HL-60/S4 treated with retinoic acid at 250 ng/mL for 4 days and 3 days (cell line): ENCODE measurements around the gene UACA.

ENCODE experiments used
- in situ Hi-C: fragments of 300-500 bp; cut with MboI; formaldehyde crosslinking; loops from 2 replicates; pipeline ENCODE4 v1.7.0; 2022; ENCODE audit warnings: low sequenced_read_pairs

Gene UACA

GRCh38 chr15:70783610-70784022 lies 20.3 kb upstream of the UACA start:
- in situ Hi-C loops, result no loop called here

- in situ Hi-C loops, result no loop called here
Observed at GRCh38 chr15:70783041-70783440, 19.7 kb upstream of the UACA start.

GRCh38 chr15:70781236-70781635 lies 17.9 kb upstream of the UACA start:
- in situ Hi-C loops, result no loop called here

- in situ Hi-C loops, result no loop called here
Observed at GRCh38 chr15:70778258-70779076, 15.1 kb upstream of the UACA start.

- in situ Hi-C loops, result no loop called here
Observed at GRCh38 chr15:70777170-70777926, 14.0 kb upstream of the UACA start.

- in situ Hi-C loops, result no loop called here
Observed at GRCh38 chr15:70775160-70775559, 11.8 kb upstream of the UACA start.

GRCh38 chr15:70772402-70772801 lies 9.0 kb upstream of the UACA start:
- in situ Hi-C loops, result no loop called here

- in situ Hi-C loops, result no loop called here
Observed at GRCh38 chr15:70770863-70771262, 7.5 kb upstream of the UACA start.

GRCh38 chr15:70768257-70768883 lies 5.0 kb upstream of the UACA start:
- in situ Hi-C loops, result no loop called here

GRCh38 chr15:70767667-70768066 lies 4.3 kb upstream of the UACA start:
- in situ Hi-C loops, result no loop called here

- in situ Hi-C loops, result no loop called here
Observed at GRCh38 chr15:70766597-70766996, 3.2 kb upstream of the UACA start.

GRCh38 chr15:70765504-70766281 lies 2.3 kb upstream of the UACA start:
- in situ Hi-C loops, result no loop called here

- in situ Hi-C loops, result no loop called here
Observed at GRCh38 chr15:70763950-70764730, 782 bp upstream of the UACA start.

- in situ Hi-C loops, result no loop called here
Observed at GRCh38 chr15:70762469-70763119, 764 bp downstream of the UACA start.

GRCh38 chr15:70761931-70762468 lies 1.4 kb downstream of the UACA start:
- in situ Hi-C loops, result no loop called here

- in situ Hi-C loops, result no loop called here
Observed at GRCh38 chr15:70761046-70761445, 2.3 kb downstream of the UACA start.

GRCh38 chr15:70758790-70759462 lies 4.4 kb downstream of the UACA start:
- in situ Hi-C loops, result no loop called here

GRCh38 chr15:70757627-70758026 lies 5.7 kb downstream of the UACA start:
- in situ Hi-C loops, result no loop called here

- in situ Hi-C loops, result no loop called here
Observed at GRCh38 chr15:70754862-70755261, 8.5 kb downstream of the UACA start.
